Measurements from ENCODE around the gene DESI1.

- no peak for TF ChIP-seq POLR2A (IDR thresholded peaks at IDR 0.05; ENCODE audit: low read length)
- TF ChIP-seq BHLHE40 (IDR thresholded peaks at IDR 0.05; ENCODE audit: low read depth, low read length) = no peak
- no peak for TF ChIP-seq EP300 (IDR thresholded peaks at IDR 0.05)
- TF ChIP-seq CTCF (IDR thresholded peaks at IDR 0.05) = no peak
- TF ChIP-seq CBX2 (IDR thresholded peaks at IDR 0.05; ENCODE audit: borderline replicate concordance, low read depth) = no peak
- no peak for TF ChIP-seq ZFP36 (IDR thresholded peaks at IDR 0.05; ENCODE audit: borderline replicate concordance, partially characterized antibody)
- no peak for TF ChIP-seq CHD2 (IDR thresholded peaks at IDR 0.05; ENCODE audit: low read length, partially characterized antibody)
- no peak for TF ChIP-seq HEYL (CRISPR knock-in tag; IDR thresholded peaks at IDR 0.05)
- no peak for TF ChIP-seq TP53 (CRISPR knock-in tag; IDR thresholded peaks at IDR 0.05)
- TF ChIP-seq NPAS2 (CRISPR knock-in tag; IDR thresholded peaks at IDR 0.05; ENCODE audit: borderline replicate concordance) = no peak
- TF ChIP-seq USF2 (IDR thresholded peaks at IDR 0.05) = no peak
- no peak for TF ChIP-seq ELK1 (IDR thresholded peaks at IDR 0.05; ENCODE audit: low read depth, low read length)
Observed at GRCh38 chr22:41557401-41558240, 63.2 kb downstream of the DESI1 start.

Data from A549 (cell line).